Body of pancreas (tissue), 4 donors: ENCODE measurements around the gene GRIA1. TPM values are rescaled to one million over a fixed set of nuclear protein-coding genes. Genes with fewer than 3 reads are reported as not detected.

Source experiments
- ATAC-seq: fragments of 150-250 bp; one replicate; pipeline ENCODE4 v1.9.1; 2016
- DNase-seq, 4 donors: peaks; one replicate each; pipeline ENCODE4 v3.0.0-alpha.2; 2019
- H3K27ac ChIP-seq, 4 donors: fragments of 200-600 bp; sonication (generic); 1 replicate in 3 of 4; 2 replicates in 1 of 4; pipeline versions ENCODE4 v1.5.1 to v1.6.1; 2016 to 2019; ENCODE audit warnings: mild to moderate bottlenecking in 1 of 4, mixed read lengths in 1 of 4, moderate library complexity in 1 of 4
- H3K27me3 ChIP-seq, 2 donors: fragments of 200-600 bp; sonication (generic); one replicate each; pipeline ENCODE4 v1.6.0; 2016; ENCODE audit warnings: mild to moderate bottlenecking in 1 of 2
- H3K36me3 ChIP-seq, 2 donors: fragments of 200-600 bp; sonication (generic); replicated peaks in 1 of 2; 2 replicates each; pipeline ENCODE4 v1.5.1; 2016; ENCODE audit warnings: low read depth in 2 of 2; ENCODE audit not compliant: insufficient read depth in 1 of 2
- H3K4me1 ChIP-seq: fragments of 200-600 bp; sonication (generic); one replicate; pipeline ENCODE4 v1.6.0; 2016
- H3K4me3 ChIP-seq, 2 donors: fragments of 200-600 bp; sonication (generic); 1 replicate in 1 of 2; 2 replicates in 1 of 2; pipeline ENCODE4 v1.5.1; 2016 to 2019
- H3K9me3 ChIP-seq, 3 donors: fragments of 200-600 bp; sonication (generic); 1 replicate in 2 of 3; 2 replicates in 1 of 3; pipeline ENCODE4 v1.5.1; 2016
- CTCF ChIP-seq, 7 experiments: fragments of 450-650 bp in 4 of 7; fragments of 200-600 bp in 3 of 7; sonication (generic) in 3 of 7; IDR thresholded peaks; one replicate each; pipeline ENCODE4 v1.5.1; 2016 to 2019; ENCODE audit warnings: antibody characterized with exemption in 7 of 7
- POLR2A ChIP-seq, 3 donors: fragments of 450-650 bp; IDR thresholded peaks; one replicate each; pipeline ENCODE4 v1.6.1; 2016; ENCODE audit warnings: antibody characterized with exemption in 3 of 3, mild to moderate bottlenecking in 2 of 3
- WGBS, 2 donors: methylation state at CpG; one replicate each; pipeline ENCODE4 v1.1.5; 2017; 5-methylcytosine and 5-hydroxymethylcytosine counted together
- intact Hi-C: fragments of 100-400 bp; cut with DNase I; formaldehyde crosslinking; loops from one replicate; pipeline ENCODE4 v1.15.1; 2023
- total RNA-seq, 2 donors: library from RNA; depleted of rRNA; stranded (reverse); fragments of >200 nt; gene quantifications; one replicate each; pipeline ENCODE4 v1.1.0, GENCODE V29; 2016

GRIA1 gene
- total RNA-seq, 2 donors from 2014 or later = 0.26 to 2.6 TPM

- no peaks in the 10 kb centered on the region for H3K27me3 ChIP-seq
- TF ChIP-seq POLR2A (IDR thresholded peaks at IDR 0.05) (no peak), CTCF (IDR thresholded peaks at IDR 0.05) (no peak)
- H3K4me3 ChIP-seq = no peak overlapping the region
- H3K27ac ChIP-seq = no peak overlapping the region
- DNase-seq (no peak), ATAC-seq (no peak)
- H3K36me3 ChIP-seq = no peaks in the 10 kb centered on the region
- no peaks in the 10 kb centered on the region for H3K9me3 ChIP-seq
- WGBS, 2 donors = 54 to 71% methylated on average over 1 of the region's 1 CpG
- intact Hi-C loops = no loop called here
- no peaks in the 10 kb centered on the region for H3K4me1 ChIP-seq
Observed at GRCh38 chr5:153658149-153658548, 167.7 kb downstream of the GRIA1 start.

DNA sequence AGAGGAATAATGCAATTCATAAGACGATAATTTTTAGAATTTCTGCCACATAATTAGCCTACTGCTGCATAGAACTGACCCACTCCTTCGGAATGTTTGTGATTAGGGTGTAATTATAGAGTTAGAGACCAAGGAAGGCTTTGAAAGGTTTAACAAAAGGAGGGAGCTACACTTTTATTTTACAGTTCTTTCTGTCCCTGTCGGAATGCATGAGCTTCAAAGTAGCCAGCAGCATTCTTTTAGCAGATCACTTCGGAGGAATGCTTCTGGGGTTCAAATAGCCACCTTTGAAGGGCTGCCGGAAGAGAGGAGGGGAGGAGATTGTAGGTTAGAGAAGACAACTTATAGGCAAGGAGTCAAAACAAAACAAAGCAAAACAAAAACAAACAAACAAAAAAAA is 168.1 kb downstream of the GRIA1 start:
- 35% methylated on average over 5 of the region's 5 CpGs for WGBS, 2 donors
- no peaks in the 10 kb centered on the region for H3K9me3 ChIP-seq
- H3K4me3 ChIP-seq = no peak overlapping the region
- no peaks in the 10 kb centered on the region for H3K36me3 ChIP-seq
- no peak for ATAC-seq
- H3K27ac ChIP-seq = no peak overlapping the region
- no peak for TF ChIP-seq CTCF (IDR thresholded peaks at IDR 0.05)
- no peak for TF ChIP-seq POLR2A (IDR thresholded peaks at IDR 0.05)
- H3K4me1 ChIP-seq = no peaks in the 10 kb centered on the region
- no peak for DNase-seq
- no peaks in the 10 kb centered on the region for H3K27me3 ChIP-seq
- intact Hi-C loops = no loop called here

DNA sequence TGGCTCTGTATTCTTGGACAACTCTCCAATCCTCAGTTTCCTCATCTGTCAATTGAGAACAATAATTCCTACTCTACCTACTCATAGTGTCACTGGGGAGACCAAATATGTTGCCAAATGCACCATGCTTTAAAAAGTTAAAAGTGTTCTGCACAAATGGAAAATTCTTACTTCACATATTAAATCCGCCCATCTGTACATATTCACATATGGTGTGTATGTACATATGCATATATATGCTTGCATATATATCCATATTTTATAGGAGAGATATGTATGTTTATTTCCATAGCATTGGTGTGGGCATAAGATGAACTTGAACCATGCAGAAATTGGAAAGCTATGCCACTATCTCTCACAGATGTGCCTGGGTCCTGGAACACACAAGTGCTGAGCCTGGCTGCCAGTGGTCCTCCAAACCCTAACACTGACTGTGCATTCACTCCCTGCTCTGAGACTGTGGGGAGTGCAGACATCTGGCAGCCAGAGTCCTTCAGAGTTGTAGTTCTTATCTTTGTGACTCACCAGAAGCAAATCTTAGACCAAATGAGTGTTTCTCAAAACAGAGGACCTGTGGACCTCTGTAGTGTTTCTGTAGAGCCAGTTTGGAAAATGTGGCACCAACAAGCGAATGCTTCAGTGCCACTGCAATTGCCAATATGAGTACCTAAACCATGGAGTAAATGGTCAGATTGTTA is 168.7 kb downstream of the GRIA1 start:
- Histone ChIP-seq H3K4me1 (no peaks in the 10 kb centered on the region), H3K4me3 (no peak overlapping the region), H3K36me3 (no peaks in the 10 kb centered on the region), H3K27ac (no peak overlapping the region), H3K9me3 (no peaks in the 10 kb centered on the region), H3K27me3 (no peaks in the 10 kb centered on the region)
- ATAC-seq (no peak), DNase-seq (no peak)
- TF ChIP-seq POLR2A (IDR thresholded peaks at IDR 0.05) = no peak
- no peak for TF ChIP-seq CTCF (IDR thresholded peaks at IDR 0.05)
- WGBS, 2 donors = 54 to 76% methylated on average over 2 of the region's 2 CpGs
- intact Hi-C loops = no loop called here

DNA sequence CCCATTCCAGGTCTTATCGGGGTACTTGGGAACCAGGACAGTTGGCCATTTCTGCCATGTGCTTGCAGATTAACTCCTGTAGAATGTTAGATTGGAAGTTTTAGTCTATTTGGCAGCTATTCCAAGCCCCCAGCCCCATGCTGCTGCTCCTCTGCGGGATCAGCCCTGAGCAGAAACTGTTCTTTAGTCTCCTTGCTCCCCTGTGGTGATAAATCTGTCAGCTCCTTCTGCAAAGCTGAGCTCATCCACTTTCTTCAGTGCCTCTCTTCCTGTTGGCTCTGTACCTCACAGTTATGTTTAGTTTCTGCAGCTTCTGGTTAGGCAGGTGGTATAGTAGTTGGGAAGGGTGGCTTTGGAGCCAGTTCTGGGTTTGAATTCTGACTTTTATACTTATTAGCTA is 170.4 kb downstream of the GRIA1 start:
- no peaks in the 10 kb centered on the region for H3K9me3 ChIP-seq
- ATAC-seq (no peak), DNase-seq (no peak)
- H3K4me1 ChIP-seq = no peaks in the 10 kb centered on the region
- no peak overlapping the region for H3K4me3 ChIP-seq
- no peak for TF ChIP-seq CTCF (IDR thresholded peaks at IDR 0.05)
- TF ChIP-seq POLR2A (IDR thresholded peaks at IDR 0.05) = no peak
- no peaks in the 10 kb centered on the region for H3K36me3 ChIP-seq
- 57 to 58% methylated on average over 2 of the region's 2 CpGs for WGBS, 2 donors
- no peak overlapping the region for H3K27ac ChIP-seq
- H3K27me3 ChIP-seq = no peaks in the 10 kb centered on the region
- intact Hi-C loops = no loop called here

DNA sequence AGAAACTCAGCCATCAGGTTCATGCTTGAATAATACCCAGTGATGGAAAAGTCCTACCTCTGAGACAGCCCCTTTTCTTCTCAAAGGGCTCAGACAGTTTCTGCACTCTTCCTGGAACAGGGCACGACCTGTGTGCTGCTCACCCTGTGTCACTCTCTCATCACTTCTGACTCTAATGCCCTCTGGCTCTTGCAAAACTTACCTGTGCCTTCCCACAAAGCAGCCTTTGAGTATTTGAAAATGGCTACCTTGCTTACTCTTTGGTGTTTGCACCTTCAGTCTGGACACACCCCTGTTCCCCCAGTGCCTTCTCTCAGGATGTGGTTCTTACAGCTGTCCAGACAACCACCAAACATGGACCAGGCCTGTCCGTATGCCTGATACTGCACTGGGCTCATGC is 171.4 kb downstream of the GRIA1 start:
- H3K27me3 ChIP-seq = no peaks in the 10 kb centered on the region
- no peak overlapping the region for H3K27ac ChIP-seq
- H3K36me3 ChIP-seq = no peaks in the 10 kb centered on the region
- intact Hi-C loops = no loop called here
- WGBS, 2 donors = 52 to 68% methylated on average over 2 of the region's 2 CpGs
- H3K4me1 ChIP-seq = no peaks in the 10 kb centered on the region
- TF ChIP-seq CTCF (IDR thresholded peaks at IDR 0.05) (no peak), POLR2A (IDR thresholded peaks at IDR 0.05) (no peak)
- H3K4me3 ChIP-seq = no peak overlapping the region
- DNase-seq (peak in 1 of 4 donors; percentile 5), ATAC-seq (no peak)
- H3K9me3 ChIP-seq = no peaks in the 10 kb centered on the region
